NT2/D1 (cell line): Measurements from ENCODE around the gene TLE5.

Experiments
- SUZ12 ChIP-seq: IDR thresholded peaks from 2 replicates; pipeline ENCODE4 v1.6.1; 2011; ENCODE audit not compliant: insufficient read length, insufficient read depth; ENCODE audit errors: extremely low read depth
- ZNF274 ChIP-seq: IDR thresholded peaks from 2 replicates; pipeline ENCODE4 v1.6.1; 2011; ENCODE audit warnings: mild to moderate bottlenecking, low read depth, low read length

DNA sequence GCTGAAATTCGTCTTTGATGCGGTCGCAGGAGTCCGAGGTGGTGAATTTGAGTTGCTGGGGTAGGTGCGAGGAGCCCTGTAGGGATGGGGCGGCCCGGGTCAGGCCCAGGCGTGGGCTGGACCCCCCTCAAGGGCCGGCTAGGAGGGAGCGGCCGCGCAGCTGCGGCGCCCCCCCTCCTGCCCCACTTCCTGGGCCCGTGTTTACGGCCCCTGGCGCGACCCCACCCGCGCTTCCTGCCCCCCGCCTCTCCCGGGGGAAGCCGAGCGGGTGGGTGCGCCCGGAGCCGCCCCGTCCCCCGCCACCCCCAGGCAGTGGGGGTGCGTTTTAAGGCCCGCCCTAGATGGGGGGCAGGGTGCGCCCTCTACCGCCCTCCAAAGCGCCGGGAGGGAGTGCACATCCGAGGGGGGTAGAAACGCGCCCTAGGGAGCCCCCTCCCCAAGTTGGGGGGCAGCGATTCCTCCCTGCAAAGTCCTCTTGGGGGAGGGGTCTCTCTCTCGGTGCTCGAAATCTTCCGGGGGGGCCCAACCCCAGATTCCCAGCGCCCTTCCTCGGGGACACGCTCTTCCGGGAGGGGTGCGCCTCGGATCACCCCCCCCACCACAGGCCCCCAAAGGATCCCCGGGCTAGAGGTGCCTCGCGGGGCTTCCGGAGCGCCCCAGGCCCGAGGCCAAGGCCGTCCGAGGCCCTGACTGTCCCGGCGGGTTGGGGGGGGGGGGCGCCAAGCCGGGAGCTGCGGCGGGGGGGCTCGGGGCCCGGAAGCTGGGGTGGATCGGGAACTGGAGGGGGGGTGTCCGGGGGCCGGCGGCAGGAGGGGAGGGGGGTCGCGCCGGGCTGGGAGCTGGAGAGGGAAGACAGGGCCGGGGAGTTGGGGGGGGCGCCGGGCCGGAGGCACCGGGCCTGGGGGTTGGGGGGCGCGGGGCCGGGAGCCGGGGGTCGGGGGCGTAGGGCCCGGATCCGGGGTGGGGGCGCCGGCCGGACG lies 823 bp downstream of the TLE5 start:
- TF ChIP-seq SUZ12 (no peak), ZNF274 (no peak)
